Measurements from ENCODE around the gene RTN1.

Gene RTN1

GRCh38 chr14:59565087-59565486 is 305.5 kb downstream of the RTN1 start:
- Histone ChIP-seq H3K9ac (ENCODE audit: low read length) (no peak overlapping the region), H3K27me3 (ENCODE audit: control insufficient read depth, insufficient read depth, low read length) (no peaks in the 10 kb centered on the region), H3K4me1 (ENCODE audit: control insufficient read depth, insufficient read depth, low read length) (no peaks in the 10 kb centered on the region), H3K4me3 (ENCODE audit: low read length) (no peak overlapping the region), H3K36me3 (ENCODE audit: control insufficient read depth, insufficient read depth, low read length) (no peaks in the 10 kb centered on the region), H3K9me3 (ENCODE audit: control insufficient read depth, low read length) (no peaks in the 10 kb centered on the region)

GRCh38 chr14:59564366-59564765 is 306.2 kb downstream of the RTN1 start:
- H3K9me3 ChIP-seq (ENCODE audit: control insufficient read depth, low read length) = no peaks in the 10 kb centered on the region
- H3K36me3 ChIP-seq (ENCODE audit: control insufficient read depth, insufficient read depth, low read length) = no peaks in the 10 kb centered on the region
- H3K4me1 ChIP-seq (ENCODE audit: control insufficient read depth, insufficient read depth, low read length) = no peaks in the 10 kb centered on the region
- H3K4me3 ChIP-seq (ENCODE audit: low read length) = no peak overlapping the region
- no peaks in the 10 kb centered on the region for H3K27me3 ChIP-seq (ENCODE audit: control insufficient read depth, insufficient read depth, low read length)
- no peak overlapping the region for H3K9ac ChIP-seq (ENCODE audit: low read length)

DNA sequence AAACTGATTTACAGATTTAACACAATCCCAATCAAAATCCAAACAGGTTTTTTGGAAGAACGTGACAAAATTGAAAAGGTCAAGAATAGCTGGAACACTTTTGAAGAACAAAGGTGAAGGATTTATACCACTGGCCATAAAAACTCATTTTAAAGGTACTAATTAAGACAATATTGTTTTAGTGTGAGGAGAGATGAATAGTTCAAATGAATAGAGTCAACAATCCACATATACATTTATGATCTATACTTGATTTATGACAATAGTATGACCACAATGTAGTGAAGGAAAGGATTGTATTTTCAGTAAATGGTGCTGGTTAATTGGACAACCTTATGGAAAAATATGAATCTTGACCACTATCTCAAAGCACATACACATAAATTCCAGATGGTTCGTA is 323.3 kb downstream of the RTN1 start:
- H3K27me3 ChIP-seq (ENCODE audit: control insufficient read depth, insufficient read depth, low read length) = no peaks in the 10 kb centered on the region
- no peaks in the 10 kb centered on the region for H3K36me3 ChIP-seq (ENCODE audit: control insufficient read depth, insufficient read depth, low read length)
- H3K9ac ChIP-seq (ENCODE audit: low read length) = no peak overlapping the region
- no peak overlapping the region for H3K4me3 ChIP-seq (ENCODE audit: low read length)
- H3K4me1 ChIP-seq (ENCODE audit: control insufficient read depth, insufficient read depth, low read length) = no peaks in the 10 kb centered on the region
- no peaks in the 10 kb centered on the region for H3K9me3 ChIP-seq (ENCODE audit: control insufficient read depth, low read length)

All from mucosa of stomach (tissue), 1 donor.